H1 (cell line): Measurements from ENCODE around the gene UXT. TPM values are rescaled to one million over a fixed set of nuclear protein-coding genes. Genes with fewer than 3 reads are reported as not detected.
A peak's percentile ranks its signal among the peaks of the same experiment; 100 is the strongest.

Experiments used
- CBX8 ChIP-seq: fragments of 300-800, 300-1000 bp; sonication (generic); IDR thresholded peaks from 2 replicates; pipeline ENCODE4 v1.7.1; 2016; ENCODE audit warnings: low read depth, low read length, borderline replicate concordance
- JUND ChIP-seq: IDR thresholded peaks from 2 replicates; pipeline ENCODE4 v1.6.1; 2011; ENCODE audit warnings: mild to moderate bottlenecking, improper control_type of control experiment, low read length
- RAD21 ChIP-seq, 2 experiments: IDR thresholded peaks in 1 of 2; conservative IDR thresholded peaks in 1 of 2; 2 replicates each; pipeline ENCODE4 v1.6.1; 2011; ENCODE audit warnings: low read depth in 2 of 2, low read length in 2 of 2, improper control_type of control experiment in 1 of 2, inconsistent platforms in 1 of 2, mild to moderate bottlenecking in 1 of 2, moderate library complexity in 1 of 2
- SP1 ChIP-seq: IDR thresholded peaks from 2 replicates; pipeline ENCODE4 v1.6.1; 2011; ENCODE audit warnings: low read depth, low read length
- SP2 ChIP-seq: IDR thresholded peaks from 2 replicates; pipeline ENCODE4 v1.6.1; 2012; ENCODE audit warnings: mild to moderate bottlenecking, low read length, inconsistent platforms
- polyA plus RNA-seq, 7 experiments: library from polyadenylated mRNA; depleted of rRNA in 3 of 7; stranded (reverse) in 5 of 7; unstranded in 2 of 7; fragments of >200 nt in 5 of 7; fragments of 200-250 nt in 2 of 7; gene quantifications; 1 replicate in 5 of 7; 2 replicates in 1 of 7; 4 replicates in 1 of 7; pipeline versions ENCODE4 v1.2.1 to v1.2.3, GENCODE V29; 2011 to 2013; ENCODE audit warnings: missing spikeins in 2 of 7, mixed read lengths in 2 of 7
- total RNA-seq: library from RNA; stranded (reverse); fragmentation: NEBNext Ultra II Directional; extraction: Animal tissue kit (Norgen Biotek cat#: 25700); gene quantifications from 2 replicates; pipeline ENCODE4 v1.2.1, GENCODE V29; 2021
- TF ChIP-seq, protein P1 (sequence below): fragments of 300-600 bp; sonication (generic); IDR thresholded peaks from 2 replicates; pipeline ENCODE4 v1.7.1; 2012; ENCODE audit warnings: low read length, moderate library complexity, mild to moderate bottlenecking, inconsistent platforms; ENCODE audit not compliant: insufficient replicate concordance
- TF ChIP-seq, protein P2 (sequence below), 3 experiments: IDR thresholded peaks; 1 replicate in 2 of 3; 2 replicates in 1 of 3; pipeline versions ENCODE4 v1.5.1 to v1.6.1; 2011; ENCODE audit warnings: low read length in 3 of 3, mild to moderate bottlenecking in 3 of 3, inconsistent platforms in 2 of 3, low read depth in 1 of 3, moderate library complexity in 1 of 3; ENCODE audit not compliant: insufficient read depth in 1 of 3; ENCODE audit errors: control extremely low read depth in 1 of 3

The UXT gene
- total and polyA plus RNA-seq, 2 of the 8 experiments (the other 6 are each of a cell fraction or from before 2014, with no cell fraction given) = 69.4 to 116 TPM

DNA sequence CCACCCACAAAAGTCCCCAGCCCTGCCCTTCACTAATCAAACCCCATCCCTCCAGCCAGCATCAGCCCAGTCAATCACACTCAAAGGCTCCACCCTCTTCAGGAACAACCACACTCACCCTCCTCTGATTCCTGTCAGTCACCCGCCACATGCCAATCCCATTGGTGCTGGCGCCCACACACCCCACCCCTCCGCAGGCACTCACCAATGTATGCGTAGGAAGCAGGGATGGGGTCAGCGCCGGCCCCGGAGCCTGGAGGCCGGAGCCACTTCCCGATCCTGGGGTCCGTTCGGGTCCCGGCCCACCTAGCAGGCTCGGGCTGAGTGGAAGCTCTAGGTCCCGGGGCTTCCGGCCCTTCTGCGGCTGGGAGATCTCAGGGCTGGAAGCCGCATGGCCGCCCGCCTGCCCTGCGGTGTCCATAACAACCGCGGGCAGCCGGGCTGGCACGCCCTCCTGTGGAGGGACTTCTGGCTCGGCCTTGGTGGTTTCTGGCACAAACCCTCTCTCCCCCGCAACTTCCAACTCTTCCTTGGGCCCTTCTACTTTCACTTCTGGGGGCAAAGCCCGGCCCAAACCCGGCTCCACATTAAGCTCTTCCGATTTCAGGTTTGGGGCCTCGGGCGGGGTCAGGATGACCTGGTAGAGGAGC is 21.3 kb downstream of the UXT start (continued):
- TF ChIP-seq, protein P1, sequence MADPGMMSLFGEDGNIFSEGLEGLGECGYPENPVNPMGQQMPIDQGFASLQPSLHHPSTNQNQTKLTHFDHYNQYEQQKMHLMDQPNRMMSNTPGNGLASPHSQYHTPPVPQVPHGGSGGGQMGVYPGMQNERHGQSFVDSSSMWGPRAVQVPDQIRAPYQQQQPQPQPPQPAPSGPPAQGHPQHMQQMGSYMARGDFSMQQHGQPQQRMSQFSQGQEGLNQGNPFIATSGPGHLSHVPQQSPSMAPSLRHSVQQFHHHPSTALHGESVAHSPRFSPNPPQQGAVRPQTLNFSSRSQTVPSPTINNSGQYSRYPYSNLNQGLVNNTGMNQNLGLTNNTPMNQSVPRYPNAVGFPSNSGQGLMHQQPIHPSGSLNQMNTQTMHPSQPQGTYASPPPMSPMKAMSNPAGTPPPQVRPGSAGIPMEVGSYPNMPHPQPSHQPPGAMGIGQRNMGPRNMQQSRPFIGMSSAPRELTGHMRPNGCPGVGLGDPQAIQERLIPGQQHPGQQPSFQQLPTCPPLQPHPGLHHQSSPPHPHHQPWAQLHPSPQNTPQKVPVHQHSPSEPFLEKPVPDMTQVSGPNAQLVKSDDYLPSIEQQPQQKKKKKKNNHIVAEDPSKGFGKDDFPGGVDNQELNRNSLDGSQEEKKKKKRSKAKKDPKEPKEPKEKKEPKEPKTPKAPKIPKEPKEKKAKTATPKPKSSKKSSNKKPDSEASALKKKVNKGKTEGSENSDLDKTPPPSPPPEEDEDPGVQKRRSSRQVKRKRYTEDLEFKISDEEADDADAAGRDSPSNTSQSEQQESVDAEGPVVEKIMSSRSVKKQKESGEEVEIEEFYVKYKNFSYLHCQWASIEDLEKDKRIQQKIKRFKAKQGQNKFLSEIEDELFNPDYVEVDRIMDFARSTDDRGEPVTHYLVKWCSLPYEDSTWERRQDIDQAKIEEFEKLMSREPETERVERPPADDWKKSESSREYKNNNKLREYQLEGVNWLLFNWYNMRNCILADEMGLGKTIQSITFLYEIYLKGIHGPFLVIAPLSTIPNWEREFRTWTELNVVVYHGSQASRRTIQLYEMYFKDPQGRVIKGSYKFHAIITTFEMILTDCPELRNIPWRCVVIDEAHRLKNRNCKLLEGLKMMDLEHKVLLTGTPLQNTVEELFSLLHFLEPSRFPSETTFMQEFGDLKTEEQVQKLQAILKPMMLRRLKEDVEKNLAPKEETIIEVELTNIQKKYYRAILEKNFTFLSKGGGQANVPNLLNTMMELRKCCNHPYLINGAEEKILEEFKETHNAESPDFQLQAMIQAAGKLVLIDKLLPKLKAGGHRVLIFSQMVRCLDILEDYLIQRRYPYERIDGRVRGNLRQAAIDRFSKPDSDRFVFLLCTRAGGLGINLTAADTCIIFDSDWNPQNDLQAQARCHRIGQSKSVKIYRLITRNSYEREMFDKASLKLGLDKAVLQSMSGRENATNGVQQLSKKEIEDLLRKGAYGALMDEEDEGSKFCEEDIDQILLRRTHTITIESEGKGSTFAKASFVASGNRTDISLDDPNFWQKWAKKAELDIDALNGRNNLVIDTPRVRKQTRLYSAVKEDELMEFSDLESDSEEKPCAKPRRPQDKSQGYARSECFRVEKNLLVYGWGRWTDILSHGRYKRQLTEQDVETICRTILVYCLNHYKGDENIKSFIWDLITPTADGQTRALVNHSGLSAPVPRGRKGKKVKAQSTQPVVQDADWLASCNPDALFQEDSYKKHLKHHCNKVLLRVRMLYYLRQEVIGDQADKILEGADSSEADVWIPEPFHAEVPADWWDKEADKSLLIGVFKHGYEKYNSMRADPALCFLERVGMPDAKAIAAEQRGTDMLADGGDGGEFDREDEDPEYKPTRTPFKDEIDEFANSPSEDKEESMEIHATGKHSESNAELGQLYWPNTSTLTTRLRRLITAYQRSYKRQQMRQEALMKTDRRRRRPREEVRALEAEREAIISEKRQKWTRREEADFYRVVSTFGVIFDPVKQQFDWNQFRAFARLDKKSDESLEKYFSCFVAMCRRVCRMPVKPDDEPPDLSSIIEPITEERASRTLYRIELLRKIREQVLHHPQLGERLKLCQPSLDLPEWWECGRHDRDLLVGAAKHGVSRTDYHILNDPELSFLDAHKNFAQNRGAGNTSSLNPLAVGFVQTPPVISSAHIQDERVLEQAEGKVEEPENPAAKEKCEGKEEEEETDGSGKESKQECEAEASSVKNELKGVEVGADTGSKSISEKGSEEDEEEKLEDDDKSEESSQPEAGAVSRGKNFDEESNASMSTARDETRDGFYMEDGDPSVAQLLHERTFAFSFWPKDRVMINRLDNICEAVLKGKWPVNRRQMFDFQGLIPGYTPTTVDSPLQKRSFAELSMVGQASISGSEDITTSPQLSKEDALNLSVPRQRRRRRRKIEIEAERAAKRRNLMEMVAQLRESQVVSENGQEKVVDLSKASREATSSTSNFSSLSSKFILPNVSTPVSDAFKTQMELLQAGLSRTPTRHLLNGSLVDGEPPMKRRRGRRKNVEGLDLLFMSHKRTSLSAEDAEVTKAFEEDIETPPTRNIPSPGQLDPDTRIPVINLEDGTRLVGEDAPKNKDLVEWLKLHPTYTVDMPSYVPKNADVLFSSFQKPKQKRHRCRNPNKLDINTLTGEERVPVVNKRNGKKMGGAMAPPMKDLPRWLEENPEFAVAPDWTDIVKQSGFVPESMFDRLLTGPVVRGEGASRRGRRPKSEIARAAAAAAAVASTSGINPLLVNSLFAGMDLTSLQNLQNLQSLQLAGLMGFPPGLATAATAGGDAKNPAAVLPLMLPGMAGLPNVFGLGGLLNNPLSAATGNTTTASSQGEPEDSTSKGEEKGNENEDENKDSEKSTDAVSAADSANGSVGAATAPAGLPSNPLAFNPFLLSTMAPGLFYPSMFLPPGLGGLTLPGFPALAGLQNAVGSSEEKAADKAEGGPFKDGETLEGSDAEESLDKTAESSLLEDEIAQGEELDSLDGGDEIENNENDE = no peak
- TF ChIP-seq CBX8 (no peak), JUND (no peak), RAD21 (IDR thresholded peaks at IDR 0.05 in 1 of 2, conservative IDR thresholded peaks at IDR 0.05 in 1 of 2; ENCODE audit: low read depth in 2 of 2, low read length in 2 of 2) (peak in 1 of 2 experiments; percentile 14; a peak in 1 of 4 replicates), SP1 (peak; percentile 67; the same call in 1 of the 2 replicates), SP2 (peak; percentile 26; the same call in 1 of the 2 replicates)
- TF ChIP-seq, protein P2, sequence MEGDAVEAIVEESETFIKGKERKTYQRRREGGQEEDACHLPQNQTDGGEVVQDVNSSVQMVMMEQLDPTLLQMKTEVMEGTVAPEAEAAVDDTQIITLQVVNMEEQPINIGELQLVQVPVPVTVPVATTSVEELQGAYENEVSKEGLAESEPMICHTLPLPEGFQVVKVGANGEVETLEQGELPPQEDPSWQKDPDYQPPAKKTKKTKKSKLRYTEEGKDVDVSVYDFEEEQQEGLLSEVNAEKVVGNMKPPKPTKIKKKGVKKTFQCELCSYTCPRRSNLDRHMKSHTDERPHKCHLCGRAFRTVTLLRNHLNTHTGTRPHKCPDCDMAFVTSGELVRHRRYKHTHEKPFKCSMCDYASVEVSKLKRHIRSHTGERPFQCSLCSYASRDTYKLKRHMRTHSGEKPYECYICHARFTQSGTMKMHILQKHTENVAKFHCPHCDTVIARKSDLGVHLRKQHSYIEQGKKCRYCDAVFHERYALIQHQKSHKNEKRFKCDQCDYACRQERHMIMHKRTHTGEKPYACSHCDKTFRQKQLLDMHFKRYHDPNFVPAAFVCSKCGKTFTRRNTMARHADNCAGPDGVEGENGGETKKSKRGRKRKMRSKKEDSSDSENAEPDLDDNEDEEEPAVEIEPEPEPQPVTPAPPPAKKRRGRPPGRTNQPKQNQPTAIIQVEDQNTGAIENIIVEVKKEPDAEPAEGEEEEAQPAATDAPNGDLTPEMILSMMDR (IDR thresholded peaks at IDR 0.05; ENCODE audit: control extremely low read depth in 1 of 3, insufficient read depth in 1 of 3, low read depth in 1 of 3, low read length in 3 of 3) = peak in 2 of 3 experiments; percentile 7 to 15; a peak in 2 of 4 replicates
